GM18907 (cell line): Measurements from ENCODE around the gene MYLK.

Experiments used
- ATAC-seq: cut with Tn5 transposase; IDR thresholded peaks from one replicate; pipeline ENCODE4 v1.9.1; 2021; ENCODE audit warnings: mild to moderate bottlenecking, moderate library complexity; ENCODE audit not compliant: unreplicated experiment

MYLK gene

DNA sequence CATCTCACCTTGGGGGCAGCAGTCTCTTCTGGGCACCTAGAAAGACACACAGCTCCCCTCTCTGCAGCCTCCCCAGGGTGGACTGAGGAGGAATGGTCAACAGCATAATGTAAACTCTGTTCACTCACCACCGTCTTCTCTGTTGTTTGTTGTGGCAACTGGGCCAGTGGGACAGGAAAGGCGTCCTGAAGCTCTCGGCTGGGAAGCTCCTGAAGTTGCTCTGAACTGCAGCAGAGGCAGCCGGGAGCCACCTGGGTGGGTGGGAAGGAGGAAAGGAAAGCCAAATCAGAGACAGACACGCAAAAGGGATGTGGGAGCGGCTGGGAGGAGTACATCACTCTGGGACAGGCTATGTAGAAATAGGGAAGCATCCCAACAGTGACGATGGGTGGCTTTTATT lies 52.7 kb downstream of the MYLK start:
- no peak for ATAC-seq

DNA sequence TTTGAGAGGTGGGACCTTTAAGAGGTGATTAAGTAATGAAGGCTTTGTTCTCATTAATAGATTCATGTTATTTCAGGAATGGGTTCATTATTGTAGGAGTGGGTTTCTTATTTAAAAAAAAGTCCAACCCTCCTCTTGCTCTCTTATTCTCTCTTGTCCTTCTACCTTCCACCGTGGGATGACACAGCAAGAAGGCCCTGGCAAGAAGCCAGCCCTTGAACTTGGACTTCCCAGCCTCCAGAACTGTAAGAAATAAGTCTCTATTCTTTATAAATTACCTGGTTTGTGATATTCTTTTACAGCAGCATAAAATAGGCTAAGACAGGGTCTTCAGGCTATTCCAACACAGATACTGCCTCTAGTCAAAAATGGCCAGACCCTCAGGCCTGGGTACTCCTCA lies 62.2 kb downstream of the MYLK start:
- no peak for ATAC-seq

GRCh38 chr3:123819949-123820348 lies 64.2 kb downstream of the MYLK start:
- ATAC-seq: no peak

DNA sequence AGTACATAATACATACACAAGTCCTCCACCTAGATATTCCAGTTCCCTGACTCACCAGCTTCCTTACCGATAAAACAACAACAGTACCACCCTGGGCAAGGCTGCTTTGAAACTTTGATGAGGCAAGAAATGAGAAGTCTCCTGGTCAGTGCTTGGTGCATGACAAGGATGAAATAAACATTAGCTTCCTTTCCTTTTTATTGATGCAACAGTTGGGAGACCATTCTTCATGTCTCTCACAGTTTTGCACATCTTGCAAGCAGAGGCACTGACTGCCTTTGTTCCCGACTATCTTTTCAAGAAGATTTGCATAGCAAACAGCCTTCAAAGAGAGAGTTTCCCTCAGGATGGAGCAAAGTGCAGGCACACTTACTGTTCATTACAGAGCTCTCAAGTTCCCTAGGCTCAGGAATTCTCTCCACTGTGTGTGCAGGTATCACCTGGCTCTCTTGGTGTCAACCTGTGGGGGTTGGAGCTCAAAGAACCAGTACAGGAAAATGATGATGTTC lies 65.2 kb downstream of the MYLK start:
- no peak for ATAC-seq

DNA sequence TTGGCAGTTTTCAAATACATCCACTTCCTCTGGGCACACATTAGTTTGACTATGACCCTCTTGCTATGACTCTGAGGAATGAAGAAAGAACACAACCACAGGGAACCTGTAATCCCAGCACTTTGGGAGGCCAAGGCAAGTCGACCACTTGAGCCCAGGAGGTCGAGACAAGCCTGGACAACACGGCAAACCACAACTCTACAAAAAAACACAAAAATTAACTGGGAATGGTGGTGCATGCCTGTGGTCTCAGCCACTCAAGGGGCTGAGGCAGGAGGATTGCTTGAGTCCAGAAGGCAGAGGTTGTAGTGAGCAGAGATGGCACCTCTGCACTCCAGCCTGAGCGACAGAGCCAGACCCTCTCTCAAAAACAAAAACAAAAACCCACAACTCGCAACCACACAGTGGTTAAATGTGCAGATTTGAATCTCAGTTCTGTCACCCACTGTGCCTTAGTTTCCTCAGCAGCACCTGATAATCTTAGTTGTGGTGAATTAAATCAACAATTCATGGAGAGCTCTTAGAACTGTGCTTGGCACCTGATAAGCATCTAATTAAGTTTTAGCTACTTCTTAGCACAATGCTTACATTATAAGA lies 65.7 kb downstream of the MYLK start:
- no peak for ATAC-seq

DNA sequence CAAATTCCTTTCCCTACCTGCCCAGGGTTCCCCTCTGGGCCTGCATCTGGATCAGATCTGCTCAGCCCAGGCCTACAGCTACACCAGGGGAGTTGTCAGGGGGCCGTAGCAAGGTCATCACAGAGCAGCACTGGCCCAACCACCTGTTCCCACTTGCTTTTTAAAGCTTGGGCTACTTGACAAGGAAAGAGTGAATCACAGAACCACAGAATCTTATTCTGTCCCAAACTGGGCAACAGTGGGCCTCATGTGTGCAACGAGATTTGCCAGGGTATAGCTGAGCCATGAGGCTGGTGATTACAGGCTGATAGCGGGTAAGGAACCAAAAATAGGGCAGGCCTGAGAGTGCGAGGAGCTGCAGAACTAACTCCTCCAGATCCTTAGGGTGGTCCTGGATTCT lies 66.7 kb downstream of the MYLK start:
- ATAC-seq: no peak

DNA sequence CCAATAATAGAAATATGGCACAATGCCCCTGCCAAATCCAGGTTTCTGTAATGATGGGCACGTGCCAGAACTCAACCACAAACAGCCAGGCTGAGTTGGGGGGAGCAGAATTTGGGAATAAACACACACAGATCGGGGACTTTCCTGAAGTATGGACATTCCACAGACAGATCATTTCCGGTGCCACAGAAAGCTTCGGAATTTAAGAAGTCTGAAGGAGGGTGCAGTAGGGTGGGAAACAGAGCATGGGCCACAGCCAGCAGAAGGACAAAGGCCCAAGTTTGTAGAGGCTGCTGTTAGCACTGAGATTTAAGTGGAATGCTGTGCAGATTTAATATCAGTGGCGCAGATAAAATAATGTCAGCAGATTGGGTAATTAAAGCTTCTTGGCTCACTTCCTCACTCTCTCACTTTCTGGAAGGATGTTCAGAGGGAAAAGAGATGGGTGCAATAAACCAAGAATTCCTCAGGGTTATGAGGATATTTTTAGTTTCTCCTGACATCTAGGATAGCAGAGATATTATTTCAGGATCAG lies 67.4 kb downstream of the MYLK start:
- no peak for ATAC-seq

DNA sequence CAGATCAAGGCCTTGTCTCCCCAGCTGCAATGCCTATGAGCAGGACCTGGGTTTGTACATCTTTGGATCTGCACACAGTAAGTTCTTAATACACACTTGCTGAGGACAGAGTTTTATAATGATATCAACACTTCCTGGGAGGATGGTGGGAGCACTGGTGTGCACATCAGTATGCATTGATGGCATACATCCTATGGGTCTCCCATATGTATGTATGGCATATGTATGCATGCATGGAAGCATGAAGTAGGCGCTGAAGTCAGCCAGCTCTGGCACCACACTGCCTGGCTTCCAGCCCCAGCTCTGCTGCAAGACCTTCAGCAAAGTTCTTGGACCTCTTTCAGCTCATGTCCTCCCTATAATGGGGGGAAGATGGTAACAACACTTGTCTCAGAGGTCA lies 68.2 kb downstream of the MYLK start:
- no peak for ATAC-seq

GRCh38 chr3:123813876-123814275 lies 70.3 kb downstream of the MYLK start:
- ATAC-seq: no peak

- ATAC-seq: no peak
Measured at GRCh38 chr3:123809597-123809996, 74.5 kb downstream of the MYLK start.

- ATAC-seq: no peak
Measured at GRCh38 chr3:123808812-123809211, 75.3 kb downstream of the MYLK start.

DNA sequence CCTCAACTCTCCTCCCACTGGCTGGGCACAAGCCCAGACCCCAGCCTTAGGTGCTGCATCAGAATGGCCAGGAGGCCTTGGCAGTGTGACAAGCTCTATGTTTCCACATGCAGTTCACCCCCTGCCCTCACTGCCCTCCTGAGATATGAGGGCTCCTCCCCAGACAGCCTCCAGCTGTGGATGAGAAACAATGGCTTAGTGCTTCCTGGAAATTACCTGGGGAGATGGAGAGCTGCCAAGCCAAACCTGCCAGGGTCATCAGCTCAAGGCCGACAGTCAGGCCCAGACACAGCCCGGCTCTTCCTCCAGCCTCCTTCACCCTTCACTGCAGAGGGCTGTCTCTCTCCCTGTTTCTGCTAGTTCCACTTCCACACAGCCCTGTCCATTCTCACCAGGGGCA lies 76.3 kb downstream of the MYLK start:
- no peak for ATAC-seq

GRCh38 chr3:123805504-123805903 lies 78.6 kb downstream of the MYLK start:
- no peak for ATAC-seq

DNA sequence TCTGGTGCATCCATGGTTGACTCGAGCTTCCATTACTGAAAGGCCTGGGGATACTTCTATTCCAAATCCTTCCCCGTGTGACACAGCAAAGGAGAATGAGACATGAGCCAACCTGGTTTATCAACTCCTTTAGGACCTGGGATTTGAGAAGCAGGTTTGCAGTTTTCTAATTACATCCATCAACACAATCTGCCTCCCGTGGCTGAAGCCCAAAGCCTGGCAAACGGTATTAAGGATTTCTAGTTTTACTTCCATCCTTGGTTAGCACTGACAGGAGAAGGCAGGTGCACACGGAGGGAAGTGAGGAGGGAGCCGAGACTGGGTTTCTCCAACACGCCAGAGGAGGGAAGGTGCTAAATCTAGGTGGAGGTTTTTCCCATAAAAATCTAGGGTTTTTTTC lies 79.0 kb downstream of the MYLK start:
- ATAC-seq: no peak

DNA sequence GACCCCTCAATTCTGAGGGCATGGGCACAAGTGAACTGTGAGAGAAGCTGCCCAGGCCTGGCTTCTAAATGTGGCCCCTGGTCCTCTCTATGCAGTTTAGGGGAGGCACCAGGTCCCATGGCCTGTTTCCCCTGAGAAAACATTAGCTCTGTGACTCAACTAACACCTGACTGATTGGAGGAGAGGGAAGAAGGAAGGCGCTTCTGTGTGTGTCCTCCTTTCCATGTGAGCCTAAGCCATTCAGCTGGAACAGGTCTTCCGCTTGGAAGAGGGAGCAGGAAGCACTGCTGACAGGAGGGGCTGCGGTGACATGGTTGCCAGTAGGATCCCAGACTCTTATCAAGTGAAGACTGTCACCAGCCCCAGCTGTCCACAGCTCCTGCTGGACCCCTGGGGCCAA lies 79.5 kb downstream of the MYLK start:
- ATAC-seq: no peak

- ATAC-seq: no peak
Measured at GRCh38 chr3:123803521-123803920, 80.6 kb downstream of the MYLK start.

DNA sequence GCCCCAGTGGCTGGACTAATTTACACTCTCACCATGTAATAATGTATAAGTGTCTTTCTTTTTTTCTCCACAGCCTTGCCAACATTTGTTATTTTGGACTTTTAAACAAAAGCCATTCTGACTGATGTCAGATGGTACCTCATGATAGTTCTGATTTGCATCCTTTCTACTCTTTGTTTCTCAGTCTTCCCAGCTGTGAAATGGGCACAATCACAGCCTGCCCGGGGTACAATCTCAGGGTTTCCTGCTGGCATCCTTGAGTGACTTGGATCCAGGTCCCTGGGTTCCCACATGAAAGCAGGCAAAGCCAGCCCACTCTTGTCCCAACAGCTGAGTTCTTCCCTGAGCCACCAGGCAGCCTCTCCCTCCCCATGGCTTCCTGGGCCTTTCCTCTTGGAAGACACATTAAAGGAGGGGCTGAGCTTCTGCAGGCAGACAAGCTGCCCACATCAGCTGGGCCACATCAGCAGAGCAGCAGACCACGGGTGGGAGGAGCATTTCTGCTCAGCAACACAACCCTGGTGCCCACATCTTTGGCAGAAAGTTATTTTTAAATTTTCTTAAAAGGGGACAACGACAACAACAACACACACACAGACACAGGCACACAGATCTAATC lies 82.0 kb downstream of the MYLK start:
- ATAC-seq: no peak

DNA sequence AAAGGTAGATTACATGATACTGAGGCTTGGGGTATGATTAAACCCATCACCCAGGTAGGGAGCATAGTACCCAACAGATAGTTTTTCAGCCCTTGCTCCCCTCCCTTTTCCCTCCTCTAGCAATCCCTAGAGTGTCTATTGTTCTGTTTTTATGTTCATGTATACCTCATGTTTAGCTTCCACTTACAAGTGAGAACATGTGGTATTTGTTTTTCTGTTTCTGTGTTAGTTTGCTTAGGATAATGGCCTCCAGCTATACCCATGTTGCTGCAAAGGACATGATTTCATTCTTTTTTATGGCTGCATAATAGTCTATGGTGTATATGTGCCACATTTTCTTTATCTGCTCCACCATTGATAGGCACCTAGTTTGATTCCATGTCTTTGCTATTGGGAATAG lies 82.7 kb downstream of the MYLK start:
- no peak for ATAC-seq

DNA sequence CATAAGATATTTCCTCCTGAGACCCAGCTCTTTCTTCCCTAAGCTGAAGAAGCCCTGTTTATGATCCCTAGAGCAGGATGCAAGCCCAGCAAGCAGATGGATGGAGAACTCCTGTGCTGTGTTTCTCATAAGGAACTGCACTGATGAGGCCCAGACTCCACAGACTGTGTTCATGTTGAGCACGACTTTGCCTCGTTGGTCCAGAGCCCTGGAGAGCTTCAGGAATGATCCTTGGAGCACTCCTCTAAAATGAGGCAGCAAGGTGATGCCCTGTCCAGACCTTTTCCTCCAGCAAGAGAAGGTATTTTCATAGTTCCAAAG lies 83.8 kb downstream of the MYLK start:
- no peak for ATAC-seq

GRCh38 chr3:123799544-123800361 lies 84.4 kb downstream of the MYLK start:
- no peak for ATAC-seq

- no peak for ATAC-seq
Measured at GRCh38 chr3:123798550-123798949, 85.6 kb downstream of the MYLK start.
